Measurements from ENCODE around the gene LSMEM2.

The LSMEM2 gene

DNA sequence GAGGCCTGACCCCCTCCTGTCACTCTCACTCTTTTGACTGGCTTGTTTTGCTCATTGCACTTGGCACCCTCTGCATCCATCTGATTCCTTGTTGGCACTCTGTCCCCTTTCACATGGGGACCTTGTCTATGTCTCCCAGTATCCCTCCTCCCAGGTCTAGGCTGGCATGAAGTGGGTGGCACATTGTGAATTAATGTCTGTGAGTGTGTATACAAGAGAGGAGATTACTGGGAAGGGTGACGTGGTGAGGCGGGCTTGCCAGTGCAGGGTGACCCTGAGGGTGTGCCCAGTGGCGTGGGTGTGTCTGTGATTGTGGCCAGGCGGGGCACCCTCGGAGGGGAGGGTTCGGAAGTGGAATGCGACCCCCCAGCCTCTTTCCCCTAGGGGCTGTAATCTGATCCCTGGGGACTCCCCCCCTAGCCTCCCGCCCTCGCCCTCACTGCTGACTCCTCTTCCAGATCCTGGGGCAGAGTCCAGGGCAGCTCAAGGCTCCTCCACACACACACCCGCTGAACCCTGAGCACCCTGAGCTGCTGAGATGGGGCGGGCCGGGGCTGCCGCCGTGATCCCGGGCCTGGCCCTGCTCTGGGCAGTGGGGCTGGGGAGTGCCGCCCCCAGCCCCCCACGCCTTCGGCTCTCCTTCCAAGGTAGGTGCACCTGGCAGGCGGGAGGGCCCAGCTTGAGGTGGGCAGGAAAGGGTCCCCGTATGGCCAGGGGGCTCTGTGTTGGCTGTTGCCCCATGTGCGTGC is 10.0 kb upstream of the LSMEM2 start, which contains the start of gene SEMA3B:
TSS of gene SEMA3B (plus strand) at position 445 of the 749 bp plus-strand sequence. CDS start at position 539, 94 bp downstream.
- H3K9me3 ChIP-seq (ENCODE audit: insufficient read depth, low read length) = no peaks in the 10 kb centered on the region
- no peaks in the 10 kb centered on the region for H3K36me3 ChIP-seq (ENCODE audit: low read length)
- no peaks in the 10 kb centered on the region for H4K20me1 ChIP-seq (ENCODE audit: low read depth, low read length)
- no peaks in the 10 kb centered on the region for H3F3A ChIP-seq (ENCODE audit: insufficient read depth)
- H2AFZ ChIP-seq (ENCODE audit: low read depth, low read length, severe bottlenecking) = no peak within 1 kb of the TSS
- no peak within 1 kb of the TSS for H3K4me3 ChIP-seq (ENCODE audit: insufficient read depth, low read length, poor library complexity, severe bottlenecking)
- no peak within 1 kb of the TSS for H3K9ac ChIP-seq (ENCODE audit: low read length)
- no peak within 1 kb of the TSS for H3K27ac ChIP-seq (ENCODE audit: low read depth, low read length)
- H3K9me2 ChIP-seq (replicated peaks; ENCODE audit: insufficient read depth, low read length) = no peaks in the 10 kb centered on the region
- TF ChIP-seq, protein P1, sequence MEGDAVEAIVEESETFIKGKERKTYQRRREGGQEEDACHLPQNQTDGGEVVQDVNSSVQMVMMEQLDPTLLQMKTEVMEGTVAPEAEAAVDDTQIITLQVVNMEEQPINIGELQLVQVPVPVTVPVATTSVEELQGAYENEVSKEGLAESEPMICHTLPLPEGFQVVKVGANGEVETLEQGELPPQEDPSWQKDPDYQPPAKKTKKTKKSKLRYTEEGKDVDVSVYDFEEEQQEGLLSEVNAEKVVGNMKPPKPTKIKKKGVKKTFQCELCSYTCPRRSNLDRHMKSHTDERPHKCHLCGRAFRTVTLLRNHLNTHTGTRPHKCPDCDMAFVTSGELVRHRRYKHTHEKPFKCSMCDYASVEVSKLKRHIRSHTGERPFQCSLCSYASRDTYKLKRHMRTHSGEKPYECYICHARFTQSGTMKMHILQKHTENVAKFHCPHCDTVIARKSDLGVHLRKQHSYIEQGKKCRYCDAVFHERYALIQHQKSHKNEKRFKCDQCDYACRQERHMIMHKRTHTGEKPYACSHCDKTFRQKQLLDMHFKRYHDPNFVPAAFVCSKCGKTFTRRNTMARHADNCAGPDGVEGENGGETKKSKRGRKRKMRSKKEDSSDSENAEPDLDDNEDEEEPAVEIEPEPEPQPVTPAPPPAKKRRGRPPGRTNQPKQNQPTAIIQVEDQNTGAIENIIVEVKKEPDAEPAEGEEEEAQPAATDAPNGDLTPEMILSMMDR (IDR thresholded peaks at IDR 0.05; ENCODE audit: insufficient read depth, low read length, poor library complexity, severe bottlenecking) = no peak
- TF ChIP-seq EZH2phosphoT487 (conservative IDR thresholded peaks at IDR 0.05; ENCODE audit: low read length) = no peak
- H3K27me3 ChIP-seq (ENCODE audit: low read length) = no peaks in the 10 kb centered on the region
- H3K4me2 ChIP-seq (ENCODE audit: low read depth, low read length, poor library complexity, severe bottlenecking) = no peak within 1 kb of the TSS
- H3K79me2 ChIP-seq (ENCODE audit: insufficient read depth, low read length) = no peaks in the 10 kb centered on the region

DNA sequence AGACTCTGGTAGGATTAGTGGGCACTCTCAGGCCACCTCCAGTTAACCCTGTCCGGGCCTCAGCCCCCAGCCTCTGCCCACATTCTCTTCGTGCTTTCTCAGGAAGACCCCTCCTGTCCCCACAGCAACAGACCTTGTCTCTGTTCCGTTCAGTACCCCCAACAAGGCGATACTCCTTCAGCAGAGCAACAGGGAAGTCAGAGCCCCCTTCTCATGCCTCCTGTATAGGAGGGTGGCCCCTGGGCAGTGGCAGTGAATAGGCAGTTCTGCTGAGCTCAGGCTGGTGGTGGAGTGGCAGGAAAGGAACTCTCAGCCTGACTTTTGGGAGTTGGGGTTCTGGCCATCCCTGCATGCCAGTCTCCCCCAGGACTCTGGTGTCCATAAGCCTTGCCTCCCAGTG is 9.4 kb upstream of the LSMEM2 start:
- Histone ChIP-seq H3K4me2 (ENCODE audit: low read depth, low read length, poor library complexity, severe bottlenecking) (no peak overlapping the region), H4K20me1 (ENCODE audit: low read depth, low read length) (no peaks in the 10 kb centered on the region), H3K27me3 (ENCODE audit: low read length) (no peaks in the 10 kb centered on the region), H3F3A (ENCODE audit: insufficient read depth) (no peaks in the 10 kb centered on the region), H3K9me2 (replicated peaks; ENCODE audit: insufficient read depth, low read length) (no peaks in the 10 kb centered on the region), H3K4me3 (ENCODE audit: insufficient read depth, low read length, poor library complexity, severe bottlenecking) (no peak overlapping the region), H3K36me3 (ENCODE audit: low read length) (no peaks in the 10 kb centered on the region), H2AFZ (ENCODE audit: low read depth, low read length, severe bottlenecking) (no peak overlapping the region), H3K79me2 (ENCODE audit: insufficient read depth, low read length) (no peaks in the 10 kb centered on the region), H3K9ac (ENCODE audit: low read length) (no peak overlapping the region), H3K27ac (ENCODE audit: low read depth, low read length) (no peak overlapping the region), H3K9me3 (ENCODE audit: insufficient read depth, low read length) (no peaks in the 10 kb centered on the region)
- TF ChIP-seq EZH2phosphoT487 (conservative IDR thresholded peaks at IDR 0.05; ENCODE audit: low read length) = no peak
- TF ChIP-seq, protein P1 (IDR thresholded peaks at IDR 0.05; ENCODE audit: insufficient read depth, low read length, poor library complexity, severe bottlenecking) = no peak

DNA sequence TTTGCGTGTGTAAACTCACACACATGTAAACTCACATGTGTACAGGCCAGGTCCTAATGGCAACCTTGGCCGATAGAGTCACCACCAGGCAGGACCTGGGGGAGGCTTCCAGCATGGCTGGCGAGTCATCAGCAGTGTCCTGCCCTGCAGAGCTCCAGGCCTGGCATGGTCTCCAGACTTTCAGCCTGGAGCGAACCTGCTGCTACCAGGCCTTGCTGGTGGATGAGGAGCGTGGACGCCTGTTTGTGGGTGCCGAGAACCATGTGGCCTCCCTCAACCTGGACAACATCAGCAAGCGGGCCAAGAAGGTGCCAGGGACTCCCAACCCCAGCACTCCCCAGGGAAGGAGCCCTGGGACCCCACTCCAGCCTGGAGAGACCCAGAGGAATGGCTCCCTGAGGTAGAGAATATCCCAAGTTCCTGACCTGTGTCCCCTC is 8.9 kb upstream of the LSMEM2 start:
- H3K79me2 ChIP-seq (ENCODE audit: insufficient read depth, low read length) = no peaks in the 10 kb centered on the region
- no peak overlapping the region for H3K4me3 ChIP-seq (ENCODE audit: insufficient read depth, low read length, poor library complexity, severe bottlenecking)
- TF ChIP-seq, protein P1 (IDR thresholded peaks at IDR 0.05; ENCODE audit: insufficient read depth, low read length, poor library complexity, severe bottlenecking) = no peak
- no peak for TF ChIP-seq EZH2phosphoT487 (conservative IDR thresholded peaks at IDR 0.05; ENCODE audit: low read length)
- H3K27me3 ChIP-seq (ENCODE audit: low read length) = no peaks in the 10 kb centered on the region
- H3K36me3 ChIP-seq (ENCODE audit: low read length) = no peaks in the 10 kb centered on the region
- no peak overlapping the region for H3K27ac ChIP-seq (ENCODE audit: low read depth, low read length)
- H4K20me1 ChIP-seq (ENCODE audit: low read depth, low read length) = no peaks in the 10 kb centered on the region
- H2AFZ ChIP-seq (ENCODE audit: low read depth, low read length, severe bottlenecking) = no peak overlapping the region
- H3K9me2 ChIP-seq (replicated peaks; ENCODE audit: insufficient read depth, low read length) = no peaks in the 10 kb centered on the region
- H3K4me2 ChIP-seq (ENCODE audit: low read depth, low read length, poor library complexity, severe bottlenecking) = no peak overlapping the region
- H3K9ac ChIP-seq (ENCODE audit: low read length) = no peak overlapping the region
- H3F3A ChIP-seq (ENCODE audit: insufficient read depth) = no peaks in the 10 kb centered on the region
- H3K9me3 ChIP-seq (ENCODE audit: insufficient read depth, low read length) = no peaks in the 10 kb centered on the region
